GM21423 (cell line): ENCODE measurements around the gene F11R.
"Not testable (repeated sequence)": the region's sequence is repeated elsewhere in the genome, so short reads cannot be mapped to it uniquely, and the experiment has no call there.

Experiments
- ATAC-seq: cut with Tn5 transposase; IDR thresholded peaks from one replicate; pipeline ENCODE4 v1.9.1; 2021; ENCODE audit warnings: mild to moderate bottlenecking, moderate library complexity; ENCODE audit not compliant: unreplicated experiment

Gene F11R

DNA sequence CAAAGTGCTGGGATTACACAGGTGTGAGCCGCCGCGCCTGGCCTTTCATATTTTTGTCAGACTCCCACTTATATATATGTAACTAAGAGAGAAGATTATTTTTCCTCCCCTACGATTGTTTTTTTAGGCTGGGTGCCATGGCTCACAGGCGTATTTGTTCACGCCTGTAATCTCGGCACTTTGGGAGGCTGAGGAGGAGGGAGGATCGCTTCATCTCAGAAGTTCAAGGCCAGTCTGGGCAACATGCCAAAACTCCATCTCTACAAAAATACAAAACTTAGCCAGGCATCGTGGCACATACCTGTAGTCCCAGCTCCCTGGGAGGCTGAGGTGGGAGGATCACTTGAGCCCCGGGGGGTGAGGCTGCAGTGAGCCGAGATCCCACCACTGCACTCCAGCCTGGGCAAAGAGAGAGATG lies 42.4 kb downstream of the F11R start:
- no peak for ATAC-seq

DNA sequence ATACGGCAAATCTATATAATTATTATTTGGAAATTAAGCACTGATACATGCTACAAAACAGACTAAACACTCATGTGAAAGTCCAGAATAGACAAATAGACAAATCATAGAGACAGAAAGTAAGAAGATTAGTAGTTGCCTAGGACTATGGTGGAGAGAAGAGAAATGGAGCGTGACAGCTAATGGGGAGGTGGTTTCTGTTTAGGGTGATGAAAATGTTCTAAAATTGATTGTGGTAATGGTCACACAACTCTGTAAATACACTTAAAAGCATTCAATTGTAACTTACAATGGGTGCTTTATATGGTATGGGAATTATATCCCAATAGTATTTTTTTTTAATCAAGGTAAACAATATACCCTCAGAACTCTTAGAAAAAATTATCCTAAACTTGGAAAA lies 45.9 kb downstream of the F11R start:
- ATAC-seq: no peak

DNA sequence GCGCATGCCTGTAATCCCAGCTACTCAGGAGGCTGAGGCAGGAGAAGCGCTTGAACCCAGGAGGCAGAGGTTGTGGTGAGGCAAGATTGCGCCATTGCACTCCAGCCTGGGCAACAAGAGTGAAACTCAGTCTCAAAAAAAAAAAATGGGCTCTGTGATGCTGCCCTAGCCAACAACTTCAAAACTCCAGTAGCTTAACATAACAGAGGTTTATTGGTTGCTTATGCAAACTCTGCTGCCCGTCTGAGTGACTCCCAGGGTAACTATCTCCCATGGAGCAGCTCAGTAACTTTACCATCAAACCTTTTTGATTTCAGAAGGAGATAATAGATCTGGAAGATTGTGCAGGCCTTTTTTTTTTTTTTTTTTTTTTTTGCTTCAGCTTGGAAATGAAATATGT lies 47.5 kb downstream of the F11R start:
- ATAC-seq: no peak

DNA sequence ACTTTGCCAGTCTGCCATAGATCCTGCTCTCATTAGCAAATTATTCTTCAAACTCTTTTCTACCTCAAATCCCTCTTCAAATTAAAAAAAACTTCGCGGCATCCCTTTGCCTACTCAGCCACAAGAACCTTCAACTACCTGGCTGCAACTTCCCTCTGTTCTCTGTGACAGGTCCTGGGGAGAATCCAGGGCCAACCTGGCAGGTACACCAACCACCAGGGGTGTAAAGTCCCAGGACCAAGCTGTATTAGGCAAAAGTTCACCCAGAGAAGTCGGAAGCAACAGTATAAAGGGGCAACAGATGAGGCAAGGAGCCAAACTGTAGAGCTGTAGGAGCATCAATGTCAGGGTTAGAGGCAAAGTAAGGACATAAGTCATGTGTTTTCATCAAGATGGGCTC lies 48.0 kb downstream of the F11R start:
- no peak for ATAC-seq

DNA sequence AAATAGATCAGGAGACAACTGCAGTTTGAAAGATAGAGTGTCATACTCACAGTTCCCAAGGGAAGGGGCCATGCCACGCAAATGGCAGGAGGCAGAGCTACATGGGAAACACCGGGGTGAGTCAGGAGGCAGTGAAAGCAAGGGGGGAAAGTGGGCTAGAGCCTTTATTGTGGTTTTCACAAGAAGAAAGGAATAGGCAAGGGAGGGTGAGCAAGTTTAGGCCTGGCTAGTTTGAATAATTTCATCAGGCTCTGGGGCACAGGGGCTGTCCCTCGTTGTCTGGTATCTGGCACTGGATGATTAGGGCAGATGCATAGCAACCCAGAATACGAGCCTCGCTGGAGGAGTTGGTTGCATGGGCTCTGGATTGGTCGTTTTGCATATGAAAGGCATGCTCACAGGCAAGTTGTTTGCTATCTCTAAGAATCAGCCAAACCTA lies 49.3 kb downstream of the F11R start:
- no peak for ATAC-seq

DNA sequence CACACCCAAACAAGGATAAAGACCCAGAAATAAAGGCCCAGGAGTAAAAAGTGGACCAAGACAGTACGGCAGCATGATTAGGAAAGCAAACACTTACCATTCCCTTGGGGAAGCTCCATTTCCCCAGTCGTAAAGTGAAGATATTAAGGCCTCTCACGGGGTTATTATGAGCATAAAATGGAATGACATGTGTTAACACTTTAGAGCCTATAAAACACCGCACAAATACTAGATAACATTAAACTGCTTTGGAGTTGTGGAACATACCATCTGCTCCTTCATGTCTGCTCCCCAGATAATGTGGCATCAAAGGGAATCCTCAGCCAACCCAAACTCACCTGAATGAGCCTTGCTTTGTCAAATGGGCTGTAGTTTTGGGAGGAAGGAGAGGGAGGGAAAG lies 57.4 kb downstream of the F11R start:
- no peak for ATAC-seq

DNA sequence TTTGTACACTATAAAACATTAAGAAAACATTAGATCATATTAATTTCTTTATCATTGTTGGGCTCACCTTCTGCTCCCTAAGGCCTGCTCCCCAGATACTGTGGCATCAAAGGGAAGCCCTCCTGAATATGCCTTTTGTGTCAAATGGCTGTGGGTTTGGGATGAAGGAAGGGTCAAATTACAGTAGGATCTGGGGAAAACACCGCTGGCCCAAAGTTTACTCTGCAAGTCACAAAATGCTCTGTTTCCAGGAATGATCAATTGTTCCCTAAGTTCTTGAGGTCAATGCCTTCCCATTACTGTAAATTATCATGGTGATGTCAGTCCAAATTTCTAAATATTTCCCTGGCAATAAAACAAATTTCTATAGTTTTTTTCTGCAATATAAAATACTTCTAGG lies 59.5 kb downstream of the F11R start:
- no peak for ATAC-seq

DNA sequence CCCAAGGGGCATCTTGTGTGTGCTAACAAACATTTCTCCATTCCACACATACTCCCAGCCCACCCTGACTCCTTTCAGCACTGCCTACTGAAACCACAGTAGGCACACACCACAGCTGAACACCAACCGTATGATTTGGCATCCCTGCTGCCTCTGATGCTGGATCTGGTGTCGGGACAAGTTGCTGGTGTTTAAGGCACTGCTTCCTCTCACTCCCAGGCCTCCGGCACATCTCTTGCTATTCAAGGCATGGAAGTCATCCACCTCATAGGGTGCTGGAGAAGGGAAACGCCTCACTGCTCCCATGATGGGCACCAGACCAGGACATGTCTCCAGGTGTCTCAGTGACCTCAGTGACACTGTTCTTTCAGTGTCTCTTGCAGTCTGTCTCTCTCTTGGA lies 64.0 kb downstream of the F11R start:
- ATAC-seq: no peak

DNA sequence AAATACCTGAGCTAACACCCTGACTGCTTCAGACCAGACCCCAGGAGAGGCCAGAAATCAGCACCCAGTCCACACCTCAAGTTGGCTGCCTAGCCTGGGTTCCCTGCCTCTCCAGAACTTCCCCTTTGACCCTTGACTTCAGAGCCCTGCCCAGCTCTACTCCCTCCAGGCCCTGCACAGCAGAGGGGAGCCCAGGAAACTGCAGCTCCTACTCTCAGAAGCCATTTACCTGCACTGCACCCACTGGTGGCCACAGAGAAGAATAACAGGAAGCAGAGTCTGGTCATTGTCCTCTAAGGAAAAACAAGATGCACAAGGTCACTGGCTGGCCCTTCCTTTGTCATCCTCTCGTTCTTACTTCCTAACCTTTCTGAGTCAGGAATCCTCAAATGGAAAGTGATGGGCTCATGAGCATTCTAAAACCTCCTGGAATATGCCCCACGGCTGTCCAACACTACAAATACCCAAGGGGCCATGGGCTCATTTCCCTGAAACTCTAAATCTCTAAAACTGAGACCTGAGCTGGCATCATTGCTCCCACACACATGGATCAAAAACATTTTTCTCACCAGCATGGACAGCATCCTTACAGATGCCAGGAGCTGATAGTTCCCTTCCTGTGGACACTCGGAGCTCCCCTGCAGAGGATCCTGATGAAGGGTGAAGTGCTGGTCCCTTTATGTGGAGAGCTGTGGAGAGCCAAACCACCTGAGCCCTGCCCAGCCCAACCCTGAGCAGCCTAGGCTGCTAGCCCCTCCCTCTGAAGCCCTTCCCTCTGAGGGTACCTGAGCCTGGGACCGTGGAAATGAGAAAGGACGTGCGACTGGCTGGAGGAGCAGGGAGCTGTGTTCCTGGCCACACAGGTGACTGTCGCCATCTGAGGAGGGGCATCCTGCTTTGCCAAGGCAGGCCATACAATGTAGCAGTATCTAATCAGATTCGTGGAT lies 66.5 kb downstream of the F11R start, which contains the start of gene ITLN2:
ITLN2 (minus strand) TSS at position 652 of the 947 bp plus-strand sequence; CDS start at position 584, 68 bp downstream.
- ATAC-seq: no peak

DNA sequence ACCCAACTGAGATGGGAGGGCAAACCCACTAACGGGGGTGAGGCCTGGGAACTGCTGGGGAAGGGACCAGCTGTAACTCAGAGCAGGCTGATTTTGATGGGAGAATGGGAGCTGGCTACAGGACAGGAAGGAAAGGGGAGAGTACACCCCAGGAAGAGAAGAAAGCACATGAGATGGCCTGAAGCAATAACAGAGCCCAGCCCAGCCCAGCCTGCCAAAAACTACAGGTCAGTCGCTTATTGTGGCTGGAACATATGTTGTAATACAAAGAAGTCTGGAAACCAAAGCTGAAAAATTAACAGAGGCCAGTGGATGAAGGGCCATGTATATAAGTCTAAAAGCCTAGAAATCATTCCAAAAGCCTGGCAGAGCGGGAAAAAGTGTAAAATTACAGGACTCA lies 67.9 kb downstream of the F11R start:
- no peak for ATAC-seq

DNA sequence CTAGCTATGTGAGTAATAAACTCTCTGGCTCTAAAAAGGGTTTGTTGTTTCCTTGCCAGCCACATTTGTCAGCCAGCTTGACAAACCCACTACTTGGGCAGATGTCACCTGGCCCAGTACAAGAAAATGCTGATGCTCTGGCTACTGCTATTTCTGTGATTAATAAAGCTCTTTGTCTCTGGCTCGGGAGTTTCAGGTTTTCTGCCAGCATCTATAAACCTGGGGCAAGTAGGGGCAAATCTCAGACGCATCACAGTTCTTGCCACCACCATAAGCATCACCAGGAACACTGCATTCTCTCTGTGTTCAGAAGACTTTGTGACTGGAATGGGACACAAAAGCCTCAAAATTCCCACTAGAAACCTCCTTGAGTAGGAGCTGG lies 68.8 kb downstream of the F11R start:
- no peak for ATAC-seq

DNA sequence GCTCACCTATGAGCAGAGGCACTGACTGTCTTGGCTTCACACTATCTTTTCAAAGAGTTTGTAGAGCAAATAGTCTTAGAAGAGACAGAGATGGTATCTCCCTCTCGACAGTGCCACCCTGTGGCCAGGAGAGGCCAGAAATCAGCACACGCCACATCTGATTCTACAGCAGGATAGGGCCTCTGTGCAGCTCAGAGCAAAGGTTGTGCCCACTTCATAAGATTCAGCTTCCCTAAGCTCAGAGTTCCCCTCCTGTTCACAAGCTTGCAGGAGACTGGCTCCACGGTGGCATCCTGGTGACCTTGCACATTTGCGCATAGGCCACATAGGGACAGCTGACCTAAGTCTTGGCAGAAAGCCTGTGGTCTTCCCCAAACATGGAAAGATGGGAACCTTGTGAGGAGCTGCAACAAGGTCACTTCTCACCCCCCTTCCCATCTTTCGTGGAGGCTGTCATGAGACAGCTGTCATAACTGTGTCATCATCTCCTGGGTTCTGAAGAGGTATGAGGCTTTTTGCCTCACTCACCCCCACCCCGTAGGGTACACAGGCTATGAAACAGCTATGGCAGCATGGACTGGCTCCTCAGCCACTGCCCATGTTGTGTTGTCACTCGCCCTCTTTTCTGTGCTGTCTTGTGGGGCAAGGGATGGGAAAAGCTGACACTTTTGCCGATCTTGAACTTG lies 69.4 kb downstream of the F11R start:
- no peak for ATAC-seq

DNA sequence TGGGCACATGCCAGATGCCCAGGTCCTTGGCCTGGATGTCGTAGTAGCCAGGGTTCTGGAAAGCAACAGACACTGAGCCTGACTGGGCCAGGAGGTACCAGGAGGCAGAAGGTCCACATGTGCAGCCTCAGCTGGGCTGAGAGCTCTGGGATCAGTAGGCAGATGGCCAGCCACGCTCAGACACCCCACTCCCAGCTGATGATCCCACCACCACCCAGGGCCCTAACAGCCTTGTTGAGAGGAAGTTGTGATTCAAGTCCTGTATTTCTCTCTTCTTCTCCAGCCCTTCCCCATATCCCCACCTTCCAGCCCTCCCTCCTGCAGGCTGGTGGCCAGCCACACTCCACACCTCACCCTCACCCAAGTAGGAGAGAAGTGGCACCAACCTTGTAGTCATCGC lies 70.3 kb downstream of the F11R start:
- ATAC-seq: no peak

DNA sequence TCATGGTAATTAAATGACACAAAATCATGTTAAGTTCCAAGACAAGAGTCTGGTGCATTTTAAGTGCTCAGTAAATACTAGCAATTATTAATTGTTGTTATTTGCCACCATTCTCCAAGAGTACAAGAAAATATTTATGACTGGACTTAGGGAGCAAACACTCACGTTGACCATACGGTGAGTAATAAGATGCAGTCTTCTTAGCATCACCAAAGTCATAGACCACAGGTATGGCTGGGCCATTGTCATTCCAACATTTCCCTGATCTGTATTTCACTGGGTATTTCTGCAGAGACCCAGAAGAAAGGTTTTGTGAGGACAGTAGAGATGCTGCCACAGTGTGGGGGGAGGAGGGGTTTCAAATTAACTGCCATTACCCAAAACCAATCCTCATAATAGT lies 71.1 kb downstream of the F11R start:
- ATAC-seq: no peak

DNA sequence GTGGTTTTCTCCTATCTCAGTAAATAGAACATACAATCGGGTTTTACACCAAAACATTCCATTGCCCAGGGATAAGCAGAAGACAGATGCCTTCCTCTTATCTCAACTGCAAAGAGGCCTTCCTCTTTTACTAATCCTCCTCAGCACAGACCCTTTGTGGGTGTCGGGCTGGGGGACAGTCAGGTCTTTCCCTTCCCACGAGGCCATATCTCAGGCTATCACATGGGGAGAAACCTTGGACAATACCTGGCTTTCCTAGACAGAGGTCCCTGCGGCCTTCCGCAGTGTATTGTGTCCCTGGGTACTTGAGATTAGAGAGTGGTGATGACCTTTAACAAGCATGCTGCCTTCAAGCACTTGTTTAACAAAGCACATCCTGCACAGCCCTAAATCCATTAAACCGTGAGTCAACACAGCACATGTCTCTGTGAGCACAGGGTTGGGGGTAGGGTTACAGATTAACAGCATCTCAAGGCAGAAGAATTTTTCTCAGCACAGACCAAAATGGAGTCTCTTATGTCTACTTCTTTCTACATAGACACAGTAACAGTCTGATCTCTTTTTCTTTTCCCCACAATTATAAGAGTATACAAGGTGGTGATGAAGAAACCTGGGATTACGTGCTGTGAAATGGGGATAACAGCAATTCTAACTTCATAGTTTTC lies 71.6 kb downstream of the F11R start:
- not testable (repeated sequence) for ATAC-seq

DNA sequence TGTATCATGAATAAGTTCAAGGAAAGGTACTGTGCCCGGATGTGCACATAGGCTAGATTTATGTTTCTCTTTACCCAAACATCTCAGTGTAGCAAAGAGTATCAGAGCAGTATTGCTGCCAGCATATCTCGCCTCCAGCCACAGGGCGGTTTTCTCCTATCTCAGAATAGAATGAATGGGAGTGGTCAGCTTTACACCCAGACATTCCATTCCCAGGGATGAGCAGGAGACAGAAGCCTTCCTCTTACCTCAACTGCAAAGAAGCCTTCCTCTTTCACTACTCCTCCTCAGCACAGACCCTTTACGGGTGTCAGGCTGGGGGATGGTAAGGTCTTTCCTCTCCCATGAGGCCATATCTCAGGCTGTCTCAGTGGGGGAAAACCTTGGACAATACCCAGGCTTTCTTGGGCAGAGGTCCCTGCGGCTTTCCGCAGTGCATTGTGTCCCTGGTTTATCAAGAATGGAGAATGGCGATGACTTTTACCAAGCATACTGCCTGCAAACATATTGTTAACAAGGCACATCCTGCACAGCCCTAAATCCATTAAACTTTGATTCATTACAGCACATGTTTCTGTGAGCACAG lies 73.7 kb downstream of the F11R start:
- not testable (repeated sequence) for ATAC-seq

DNA sequence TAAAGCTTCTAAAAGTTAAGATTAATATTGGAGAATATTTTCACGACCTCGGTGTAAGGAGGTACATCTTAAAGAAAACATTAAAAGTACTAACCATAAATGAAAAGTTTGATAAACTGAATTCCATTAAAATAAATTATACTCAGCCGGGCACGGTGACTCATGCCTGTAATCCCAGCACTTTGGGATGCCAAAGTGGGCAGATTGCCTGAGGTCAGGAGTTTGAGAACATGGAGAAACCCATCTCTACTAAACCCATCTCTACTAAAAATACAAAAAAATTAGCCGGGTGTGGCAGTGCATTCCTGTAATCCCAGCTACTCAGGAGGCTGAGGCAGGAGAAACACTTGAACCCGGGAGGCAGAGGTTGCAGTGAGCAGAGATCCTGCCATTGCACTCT lies 75.1 kb downstream of the F11R start:
- not testable (repeated sequence) for ATAC-seq
